A549 (cell line): ENCODE results near the gene FCRL3. TPM values are rescaled to one million over a fixed set of nuclear protein-coding genes. Genes with fewer than 3 reads are reported as not detected.

ENCODE experiments used
- ATAC-seq, 2 experiments: fragments of 200-7000 bp in 1 of 2; fragments of >200 bp in 1 of 2; cut with Nextera tagmentation in 1 of 2; cut with Tn5 transposase in 1 of 2; 3 replicates each; pipeline versions ENCODE4 v1.8.0 to v1.9.1; 2018 to 2020; ENCODE audit warnings: mild to moderate bottlenecking in 1 of 2, moderate library complexity in 1 of 2
- CTCF ChIA-PET: fragments of 300-600 bp; sonication (Branson Sonifier 250); formaldehyde crosslinking; extraction: SDS; loops from one replicate; lab custom pipeline; 2021; ENCODE audit warnings: antibody characterized with exemption, inconsistent platforms; lab: Yijun Ruan, JAX
- POLR2A ChIA-PET: fragments of 350-600 bp; formaldehyde crosslinking; extraction: SDS; loops from one replicate; lab custom pipeline; 2021; ENCODE audit warnings: antibody characterized with exemption, inconsistent platforms; lab: Yijun Ruan, JAX
- DNase-seq, 2 experiments: peaks; one replicate each; pipeline versions ENCODE4 v3.0.0 to v3.0.0-alpha.2; 2011 to 2016; ENCODE audit warnings: low read depth in 1 of 2, low spot score in 1 of 2
- FAIRE-seq: peaks from 2 replicates; lab custom pipeline; 2011; peaks lifted over from hg19 to GRCh38; lab: Jason Lieb, UNC
- H3K27ac ChIP-seq, 2 experiments: fragments of >200 bp; sonication (Bioruptor Twin); formaldehyde crosslinking; 3 replicates each; pipeline ENCODE4 v1.5.1; 2016 to 2017
- H3K4me1 ChIP-seq: fragments of >200 bp; sonication (Bioruptor Twin); formaldehyde crosslinking; 3 replicates; pipeline ENCODE4 v1.6.1; 2016
- H3K4me2 ChIP-seq: fragments of >200 bp; sonication (Bioruptor Twin); formaldehyde crosslinking; 3 replicates; pipeline ENCODE4 v1.6.1; 2016
- H3K4me3 ChIP-seq: fragments of >200 bp; sonication (Bioruptor Twin); formaldehyde crosslinking; 3 replicates; pipeline ENCODE4 v1.5.1; 2016
- H3K9me3 ChIP-seq: fragments of >200 bp; sonication (Bioruptor Twin); formaldehyde crosslinking; 3 replicates; pipeline ENCODE4 v1.6.1; 2016
- CBX8 ChIP-seq: fragments of 200-600 bp; sonication (generic); IDR thresholded peaks from 2 replicates; pipeline ENCODE4 v1.6.1; 2016
- CTCF ChIP-seq: fragments of >200 bp; sonication (Bioruptor Twin); formaldehyde crosslinking; IDR thresholded peaks from 3 replicates; pipeline ENCODE4 v1.5.1; 2016
- EHMT2 ChIP-seq: fragments of 200-600 bp; sonication (generic); IDR thresholded peaks from 2 replicates; pipeline ENCODE4 v1.6.1; 2016; ENCODE audit warnings: antibody characterized with exemption, low read depth, mild to moderate bottlenecking, moderate library complexity
- ESRRA ChIP-seq: fragments of 150-350 bp; IDR thresholded peaks from 2 replicates; pipeline ENCODE4 v1.6.1; 2014; ENCODE audit warnings: mild to moderate bottlenecking, low read length, borderline replicate concordance
- FOXS1 ChIP-seq: fragments of 250-450 bp; sonication (Bioruptor Pico); IDR thresholded peaks from 2 replicates; pipeline ENCODE4 v1.5.0; 2020; ENCODE audit warnings: mild to moderate bottlenecking, moderate library complexity
- GATA3 ChIP-seq: IDR thresholded peaks from 2 replicates; pipeline ENCODE4 v1.6.1; 2012; ENCODE audit warnings: borderline replicate concordance
- HES2 ChIP-seq: fragments of >200 bp; sonication (Bioruptor Twin); formaldehyde crosslinking; IDR thresholded peaks from 2 replicates; pipeline ENCODE4 v1.6.1; 2016
- HMGXB4 ChIP-seq: fragments of 250-450 bp; sonication (Bioruptor Pico); IDR thresholded peaks from 2 replicates; pipeline ENCODE4 v1.5.0; 2021; ENCODE audit warnings: mild to moderate bottlenecking, moderate library complexity, borderline replicate concordance
- KDM1A ChIP-seq: fragments of 200-600 bp; sonication (generic); IDR thresholded peaks from 2 replicates; pipeline ENCODE4 v1.6.1; 2016; ENCODE audit warnings: low read depth, mild to moderate bottlenecking
- MAX ChIP-seq: IDR thresholded peaks from 2 replicates; pipeline ENCODE4 v1.6.1; 2012
- MAZ ChIP-seq: fragments of 150-350 bp; IDR thresholded peaks from 2 replicates; pipeline ENCODE4 v1.6.1; 2014; ENCODE audit warnings: antibody characterized with exemption, low read depth, low read length, borderline replicate concordance
- MYC ChIP-seq: IDR thresholded peaks from 2 replicates; pipeline ENCODE4 v1.6.1; 2012; ENCODE audit warnings: mild to moderate bottlenecking, inconsistent platforms, low read length, improper control_type of control experiment, borderline replicate concordance
- NFE2L2 ChIP-seq: fragments of 150-350 bp; conservative IDR thresholded peaks from 2 replicates; pipeline ENCODE4 v1.6.1; 2014; ENCODE audit warnings: low read length
- NR3C1 ChIP-seq: fragments of >200 bp; sonication (Bioruptor Twin); formaldehyde crosslinking; IDR thresholded peaks from 3 replicates; pipeline ENCODE4 v1.6.1; 2017
- PHF8 ChIP-seq: fragments of 200-600 bp; sonication (generic); IDR thresholded peaks from 2 replicates; pipeline ENCODE4 v1.6.1; 2016; ENCODE audit warnings: low read depth, mild to moderate bottlenecking, antibody characterized with exemption, moderate library complexity, borderline replicate concordance
- RAD21 ChIP-seq, 2 experiments: fragments of >200 bp in 1 of 2; sonication (Bioruptor Twin) in 1 of 2; formaldehyde crosslinking in 1 of 2; IDR thresholded peaks in 1 of 2; conservative IDR thresholded peaks in 1 of 2; 2 replicates in 1 of 2; 3 replicates in 1 of 2; pipeline ENCODE4 v1.6.1; 2012 to 2018; ENCODE audit warnings: inconsistent platforms in 1 of 2
- RARB ChIP-seq: fragments of 250-450 bp; sonication (Bioruptor Pico); IDR thresholded peaks from 2 replicates; pipeline ENCODE4 v1.8.0; 2021; ENCODE audit warnings: mild to moderate bottlenecking, moderate library complexity
- REST ChIP-seq: fragments of 200-600 bp; sonication (generic); IDR thresholded peaks from 2 replicates; pipeline ENCODE4 v1.6.1; 2016; ENCODE audit warnings: antibody characterized with exemption, mild to moderate bottlenecking, moderate library complexity
- RNF2 ChIP-seq: fragments of 200-600 bp; sonication (generic); IDR thresholded peaks from 2 replicates; pipeline ENCODE4 v1.6.1; 2016; ENCODE audit warnings: low read depth, mild to moderate bottlenecking, antibody characterized with exemption, moderate library complexity, borderline replicate concordance
- SMC3 ChIP-seq: fragments of >200 bp; sonication (Bioruptor Twin); formaldehyde crosslinking; IDR thresholded peaks from 3 replicates; pipeline ENCODE4 v1.6.1; 2018; ENCODE audit warnings: inconsistent platforms
- TP53 ChIP-seq: fragments of 250-450 bp; sonication (Bioruptor Pico); IDR thresholded peaks from 2 replicates; pipeline ENCODE4 v1.5.0; 2021; ENCODE audit warnings: mild to moderate bottlenecking, moderate library complexity
- ZNF302 ChIP-seq: fragments of 250-450 bp; sonication (Bioruptor Pico); IDR thresholded peaks from 2 replicates; pipeline ENCODE4 v1.9.0; 2021; ENCODE audit warnings: inconsistent platforms, mild to moderate bottlenecking, moderate library complexity
- WGBS: methylation state at CpG from one replicate; pipeline ENCODE4 v1.1.6; 2017; ENCODE audit errors: missing lambda C conversion rate; 5-methylcytosine and 5-hydroxymethylcytosine counted together
- polyA plus RNA-seq, 4 experiments: library from polyadenylated mRNA; depleted of rRNA in 3 of 4; stranded (reverse); fragments of >200 nt; fragmentation: RNase III in 1 of 4; extraction: RNeasy Plus Mini Kit Qiagen cat#74134 plus additional on column Dnase treatment in 1 of 4; gene quantifications; 2 replicates in 3 of 4; 3 replicates in 1 of 4; pipeline ENCODE4 v1.2.3, GENCODE V29; 2011 to 2017

FCRL3 gene
- polyA plus RNA-seq, 2 of the 4 experiments (the other 2 are of a cell fraction) = 0.01 TPM; not detected in 1

DNA sequence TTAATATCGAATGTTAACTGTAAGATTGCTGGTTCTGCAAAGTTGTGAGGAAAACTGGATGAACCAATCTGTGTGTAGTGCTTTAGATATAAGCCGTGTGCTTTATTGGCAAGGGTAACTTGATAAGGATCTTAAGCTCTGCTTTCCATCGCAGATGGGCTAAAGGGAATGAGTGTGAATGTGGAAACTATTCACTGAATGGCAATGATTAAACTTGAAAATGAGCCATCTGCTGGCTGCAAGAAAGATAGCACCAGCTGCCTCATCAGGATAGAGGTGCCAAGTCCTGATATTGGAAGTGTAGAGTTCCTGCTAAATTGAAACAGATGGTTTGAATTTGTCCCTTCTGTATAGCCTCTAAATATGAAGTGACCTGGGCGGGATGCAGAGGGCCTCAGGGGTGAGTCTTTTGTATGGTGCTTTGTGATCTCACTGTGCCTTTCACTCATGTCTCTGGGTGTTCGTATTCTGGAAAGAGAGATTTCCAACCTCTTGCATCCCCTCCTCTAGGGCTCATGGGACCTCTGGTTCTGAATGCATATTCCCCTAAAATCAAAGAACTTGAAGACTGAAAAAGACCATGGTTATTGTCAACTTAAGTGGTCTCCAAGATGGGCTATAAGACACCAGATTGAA, 9.2 kb downstream of the FCRL3 start:
- CTCF ChIA-PET = interaction anchor here (0.9 to 2.1 kb wide), 13 partner anchors 16 to 520 kb away, joined by 3 to 13 read pairs (median 3); no protein-coding TSS in a partner anchor
- no peak overlapping the region for H3K4me3 ChIP-seq
- POLR2A ChIA-PET = no interaction called here
- no peaks in the 10 kb centered on the region for H3K4me1 ChIP-seq
- DNase-seq (peak; percentile 28 to 38), FAIRE-seq (peak; percentile 39), ATAC-seq (peak; percentile 85 to 88)
- no peak overlapping the region for H3K4me2 ChIP-seq
- no peaks in the 10 kb centered on the region for H3K9me3 ChIP-seq
- no peak overlapping the region for H3K27ac ChIP-seq
- TF ChIP-seq ESRRA = no peak
- TF ChIP-seq REST = no peak
- peak in 1 of 2 experiments; percentile 32; a peak in 2 of 5 replicates for TF ChIP-seq RAD21 (conservative IDR thresholded peaks at IDR 0.05 in 1 of 2, IDR thresholded peaks at IDR 0.05 in 1 of 2)
- TF ChIP-seq NFE2L2 = no peak
- TF ChIP-seq RNF2 = no peak
- no peak for TF ChIP-seq TP53 (CRISPR knock-in tag)
- peak; percentile 49 for TF ChIP-seq CTCF
- no peak for TF ChIP-seq FOXS1 (CRISPR knock-in tag)
- TF ChIP-seq GATA3 = no peak
- TF ChIP-seq MYC = no peak
- TF ChIP-seq SMC3 = peak; percentile 36; the same call in 1 of the 3 replicates
- no peak for TF ChIP-seq NR3C1
- TF ChIP-seq, all 56 proteins: peak for 3
- WGBS = 18% methylated on average over 5 of the region's 5 CpGs

GRCh38 chr1:157682710-157683437, 17.7 kb downstream of the FCRL3 start:
- Histone ChIP-seq H3K4me2 (no peak overlapping the region), H3K4me3 (no peak overlapping the region), H3K27ac (no peak overlapping the region), H3K9me3 (no peaks in the 10 kb centered on the region), H3K4me1 (no peaks in the 10 kb centered on the region)
- DNase-seq (no peak), FAIRE-seq (peak; percentile 54), ATAC-seq (no peak)
- POLR2A ChIA-PET = no interaction called here
- TF ChIP-seq ZNF302 (CRISPR knock-in tag) (no peak), ESRRA (no peak), CBX8 (no peak), MAZ (no peak), EHMT2 (no peak), HMGXB4 (CRISPR knock-in tag) (no peak), HES2 (no peak), MAX (no peak), RARB (no peak), KDM1A (no peak), PHF8 (no peak)
- CTCF ChIA-PET = interaction anchor here (1.6 kb wide), 1 partner anchor 103 kb away, joined by 5 read pairs; no protein-coding TSS in a partner anchor
- 2% methylated on average over 5 of the region's 5 CpGs for WGBS
